H1 (cell line): ENCODE measurements around the gene ADRM1.

Source experiments
- BCL11A ChIP-seq, 2 experiments: IDR thresholded peaks; one replicate each; pipeline ENCODE4 v1.6.1; 2011; ENCODE audit warnings: low read depth in 2 of 2, low read length in 2 of 2, mild to moderate bottlenecking in 2 of 2
- EZH2 ChIP-seq: fragments of 200-600 bp; sonication (generic); IDR thresholded peaks from 2 replicates; pipeline ENCODE4 v1.7.1; 2012; ENCODE audit warnings: low read depth, mild to moderate bottlenecking, moderate library complexity, low read length, inconsistent platforms; ENCODE audit not compliant: severe bottlenecking
- POLR2A ChIP-seq, 2 experiments: IDR thresholded peaks; 1 replicate in 1 of 2; 2 replicates in 1 of 2; pipeline ENCODE4 v1.6.1; 2011; ENCODE audit warnings: low read depth in 2 of 2, low read length in 2 of 2, mild to moderate bottlenecking in 2 of 2; ENCODE audit errors: control extremely low read depth in 1 of 2
- SIN3A ChIP-seq, 2 experiments: IDR thresholded peaks in 1 of 2; conservative IDR thresholded peaks in 1 of 2; 2 replicates each; pipeline ENCODE4 v1.6.1; 2011 to 2012; ENCODE audit warnings: low read length in 2 of 2, improper control_type of control experiment in 1 of 2, low read depth in 1 of 2, mild to moderate bottlenecking in 1 of 2
- TF ChIP-seq, protein P1 (sequence below), 3 experiments: IDR thresholded peaks; 1 replicate in 2 of 3; 2 replicates in 1 of 3; pipeline versions ENCODE4 v1.5.1 to v1.6.1; 2011; ENCODE audit warnings: low read length in 3 of 3, mild to moderate bottlenecking in 3 of 3, inconsistent platforms in 2 of 3, low read depth in 1 of 3, moderate library complexity in 1 of 3; ENCODE audit not compliant: insufficient read depth in 1 of 3; ENCODE audit errors: control extremely low read depth in 1 of 3
- TF ChIP-seq, protein P2 (sequence below): IDR thresholded peaks from 2 replicates; pipeline ENCODE4 v1.6.1; 2012; ENCODE audit warnings: inconsistent platforms
- TF ChIP-seq, protein P3 (sequence below): IDR thresholded peaks from 2 replicates; pipeline ENCODE4 v1.6.1; 2011; ENCODE audit warnings: low read depth, mild to moderate bottlenecking, low read length; ENCODE audit not compliant: insufficient read depth

DNA sequence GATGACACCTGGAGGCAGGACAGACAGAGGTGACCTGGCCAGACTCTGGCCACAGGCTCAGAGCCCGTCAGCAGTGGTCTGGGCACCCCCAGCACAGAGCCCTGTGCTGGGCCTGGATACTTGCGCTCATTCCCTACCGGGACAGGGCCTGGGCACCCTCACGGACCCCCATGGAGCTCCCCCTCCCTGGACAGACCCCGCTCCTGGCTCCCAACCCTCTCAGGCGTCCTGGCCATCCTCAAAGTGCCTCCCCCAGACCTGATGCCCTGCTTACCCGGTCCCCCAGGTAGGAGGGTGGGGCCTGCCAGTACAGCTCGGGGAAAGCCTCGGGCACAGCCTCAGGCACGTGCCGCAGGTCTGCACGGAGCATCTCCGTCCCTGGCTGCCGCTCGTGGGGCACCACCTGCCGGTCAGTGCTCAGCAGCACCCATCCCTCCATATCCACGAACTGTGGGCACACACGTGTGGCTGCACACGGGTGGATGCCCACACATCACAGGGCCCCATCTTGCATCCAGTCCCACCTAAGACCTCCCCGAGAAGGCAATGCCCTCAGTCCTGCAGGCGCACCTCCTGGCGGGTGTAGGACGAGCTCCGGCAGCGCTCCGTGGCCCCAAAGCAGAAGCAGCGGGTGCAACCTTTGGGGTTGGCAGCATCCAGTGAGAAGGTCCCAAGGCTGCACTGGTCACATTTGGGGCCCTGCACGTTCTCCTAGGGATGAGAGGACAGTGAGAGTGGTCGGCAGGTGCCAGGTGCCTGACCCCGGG lies 24.3 kb downstream of the ADRM1 start:
- TF ChIP-seq, protein P1, sequence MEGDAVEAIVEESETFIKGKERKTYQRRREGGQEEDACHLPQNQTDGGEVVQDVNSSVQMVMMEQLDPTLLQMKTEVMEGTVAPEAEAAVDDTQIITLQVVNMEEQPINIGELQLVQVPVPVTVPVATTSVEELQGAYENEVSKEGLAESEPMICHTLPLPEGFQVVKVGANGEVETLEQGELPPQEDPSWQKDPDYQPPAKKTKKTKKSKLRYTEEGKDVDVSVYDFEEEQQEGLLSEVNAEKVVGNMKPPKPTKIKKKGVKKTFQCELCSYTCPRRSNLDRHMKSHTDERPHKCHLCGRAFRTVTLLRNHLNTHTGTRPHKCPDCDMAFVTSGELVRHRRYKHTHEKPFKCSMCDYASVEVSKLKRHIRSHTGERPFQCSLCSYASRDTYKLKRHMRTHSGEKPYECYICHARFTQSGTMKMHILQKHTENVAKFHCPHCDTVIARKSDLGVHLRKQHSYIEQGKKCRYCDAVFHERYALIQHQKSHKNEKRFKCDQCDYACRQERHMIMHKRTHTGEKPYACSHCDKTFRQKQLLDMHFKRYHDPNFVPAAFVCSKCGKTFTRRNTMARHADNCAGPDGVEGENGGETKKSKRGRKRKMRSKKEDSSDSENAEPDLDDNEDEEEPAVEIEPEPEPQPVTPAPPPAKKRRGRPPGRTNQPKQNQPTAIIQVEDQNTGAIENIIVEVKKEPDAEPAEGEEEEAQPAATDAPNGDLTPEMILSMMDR (IDR thresholded peaks at IDR 0.05; ENCODE audit: control extremely low read depth in 1 of 3, insufficient read depth in 1 of 3, low read depth in 1 of 3, low read length in 3 of 3) = no peak
- TF ChIP-seq SIN3A (conservative IDR thresholded peaks at IDR 0.05 in 1 of 2, IDR thresholded peaks at IDR 0.05 in 1 of 2; ENCODE audit: low read depth in 1 of 2, low read length in 2 of 2) (no peak), BCL11A (IDR thresholded peaks at IDR 0.05; ENCODE audit: low read depth in 2 of 2, low read length in 2 of 2) (no peak), POLR2A (IDR thresholded peaks at IDR 0.05; ENCODE audit: control extremely low read depth in 1 of 2, low read depth in 2 of 2, low read length in 2 of 2) (no peak), EZH2 (no peak)
- TF ChIP-seq, protein P2, sequence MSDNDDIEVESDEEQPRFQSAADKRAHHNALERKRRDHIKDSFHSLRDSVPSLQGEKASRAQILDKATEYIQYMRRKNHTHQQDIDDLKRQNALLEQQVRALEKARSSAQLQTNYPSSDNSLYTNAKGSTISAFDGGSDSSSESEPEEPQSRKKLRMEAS = no peak
- TF ChIP-seq, protein P3, sequence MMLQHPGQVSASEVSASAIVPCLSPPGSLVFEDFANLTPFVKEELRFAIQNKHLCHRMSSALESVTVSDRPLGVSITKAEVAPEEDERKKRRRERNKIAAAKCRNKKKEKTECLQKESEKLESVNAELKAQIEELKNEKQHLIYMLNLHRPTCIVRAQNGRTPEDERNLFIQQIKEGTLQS = no peak
